Measurements from ENCODE around the gene TEDC1.

TEDC1 gene

GRCh38 chr14:105489542-105490266, 1.3 kb upstream of the TEDC1 start:
- peak; percentile 30; the same call in 1 of the 2 replicates for TF ChIP-seq CTCF (IDR thresholded peaks at IDR 0.05; ENCODE audit: low read depth, low read length)
- peak overlapping the region; percentile 69 for H3K4me3 ChIP-seq (ENCODE audit: low read depth, low read length)

- H3K4me3 ChIP-seq (ENCODE audit: low read depth, low read length), result peak overlapping the region; percentile 69
- TF ChIP-seq CTCF (IDR thresholded peaks at IDR 0.05; ENCODE audit: low read depth, low read length), result no peak
Measured at GRCh38 chr14:105490267-105490571, 827 bp upstream of the TEDC1 start.

GRCh38 chr14:105491366-105491973, 424 bp downstream of the TEDC1 start:
- TF ChIP-seq CTCF (IDR thresholded peaks at IDR 0.05; ENCODE audit: low read depth, low read length), result no peak

GRCh38 chr14:105492031-105492970, 1.3 kb downstream of the TEDC1 start:
- peak overlapping the region; percentile 75; the same call in 1 of the 2 replicates for H3K4me3 ChIP-seq (ENCODE audit: low read depth, low read length)
- TF ChIP-seq CTCF (IDR thresholded peaks at IDR 0.05; ENCODE audit: low read depth, low read length), result no peak

More at GRCh38 chr14:105491366-105491973, 424 bp downstream of the TEDC1 start:
- H3K4me3 ChIP-seq (ENCODE audit: low read depth, low read length), result peak overlapping the region; percentile 75

- TF ChIP-seq CTCF (IDR thresholded peaks at IDR 0.05; ENCODE audit: low read depth, low read length), result no peak
- H3K4me3 ChIP-seq (ENCODE audit: low read depth, low read length), result no peak overlapping the region
Measured at GRCh38 chr14:105492971-105493871, 2.2 kb downstream of the TEDC1 start.

GRCh38 chr14:105493921-105494605, 3.0 kb downstream of the TEDC1 start:
- TF ChIP-seq CTCF (IDR thresholded peaks at IDR 0.05; ENCODE audit: low read depth, low read length), result no peak
- H3K4me3 ChIP-seq (ENCODE audit: low read depth, low read length), result no peak overlapping the region

All from WI38 (cell line).